ENCODE data around the gene CD109. TPM values are rescaled to one million over a fixed set of nuclear protein-coding genes. Genes with fewer than 3 reads are reported as not detected.

Gene CD109
- total and polyA plus RNA-seq, 12 donors = 0.47 to 6.2 (median 3.3) TPM

- DNase-seq = no peak
Observed at GRCh38 chr6:73656531-73657145, 39.4 kb upstream of the CD109 start.

DNA sequence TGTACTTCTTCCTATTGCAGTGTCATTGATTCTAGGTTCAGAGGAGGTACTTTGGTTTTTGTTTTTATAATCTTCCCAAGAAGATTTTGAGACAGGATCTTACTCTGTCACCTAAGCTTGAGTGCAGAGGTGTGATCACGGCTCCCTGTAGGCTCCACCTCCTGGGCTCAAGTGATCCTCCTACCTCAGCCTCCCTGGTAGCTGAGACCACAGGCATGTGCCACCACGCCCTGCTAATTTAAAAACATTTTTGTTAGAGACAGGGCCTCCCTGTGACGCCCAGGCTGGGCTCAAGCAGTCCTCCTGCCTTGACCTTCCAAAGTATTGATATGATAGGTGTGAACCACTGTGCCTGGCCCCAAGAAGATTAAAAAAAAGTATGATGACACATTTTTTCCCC lies 38.8 kb upstream of the CD109 start:
- intact Hi-C loops (cut with DNase I) = no loop called here
- Histone ChIP-seq H3K27ac (no peak overlapping the region), H3K36me3 (replicated peaks in 1 of 2) (no peaks in the 10 kb centered on the region), H3K27me3 (no peaks in the 10 kb centered on the region), H3K4me3 (no peak overlapping the region), H3K9me3 (replicated peaks in 1 of 3) (no peaks in the 10 kb centered on the region), H3K4me1 (replicated peaks in 1 of 2) (peaks cover 4 to 17% of the 10 kb centered on the region in 2 donors)
- DNase-seq = no peak
- TF ChIP-seq CTCF (IDR thresholded peaks at IDR 0.05) (no peak), POLR2A (IDR thresholded peaks at IDR 0.05) (no peak)
- WGBS, 4 donors = 75 to 88% (median 85%) methylated on average over 2 to 3 of the region's 3 CpGs

More at GRCh38 chr6:73656531-73657145, 39.4 kb upstream of the CD109 start:
- Histone ChIP-seq H3K36me3 (replicated peaks in 1 of 2) (no peaks in the 10 kb centered on the region), H3K4me3 (no peak overlapping the region), H3K4me1 (replicated peaks in 1 of 2) (peaks cover 4 to 20% of the 10 kb centered on the region in 2 donors), H3K9me3 (replicated peaks in 1 of 3) (no peaks in the 10 kb centered on the region), H3K27me3 (no peaks in the 10 kb centered on the region), H3K27ac (no peak overlapping the region)
- 84 to 96% (median 89%) methylated on average over 2 of the region's 2 CpGs for WGBS, 4 donors
- intact Hi-C loops (cut with DNase I) = no loop called here
- no peak for TF ChIP-seq POLR2A (IDR thresholded peaks at IDR 0.05)
- TF ChIP-seq CTCF (IDR thresholded peaks at IDR 0.05) = no peak

GRCh38 chr6:73664701-73665100 lies 31.3 kb upstream of the CD109 start:
- Histone ChIP-seq H3K27me3 (peaks cover 6% of the 10 kb centered on the region), H3K4me1 (replicated peaks in 1 of 2) (no peaks in the 10 kb centered on the region), H3K9me3 (replicated peaks in 1 of 3) (no peaks in the 10 kb centered on the region), H3K27ac (no peak overlapping the region), H3K4me3 (no peak overlapping the region), H3K36me3 (replicated peaks in 1 of 2) (no peaks in the 10 kb centered on the region)
- intact Hi-C loops (cut with DNase I) = no loop called here
- TF ChIP-seq CTCF (IDR thresholded peaks at IDR 0.05) (no peak), POLR2A (IDR thresholded peaks at IDR 0.05) (no peak)
- WGBS, 4 donors = 80 to 95% (median 86%) methylated on average over 2 of the region's 2 CpGs
- no peak for DNase-seq

DNA sequence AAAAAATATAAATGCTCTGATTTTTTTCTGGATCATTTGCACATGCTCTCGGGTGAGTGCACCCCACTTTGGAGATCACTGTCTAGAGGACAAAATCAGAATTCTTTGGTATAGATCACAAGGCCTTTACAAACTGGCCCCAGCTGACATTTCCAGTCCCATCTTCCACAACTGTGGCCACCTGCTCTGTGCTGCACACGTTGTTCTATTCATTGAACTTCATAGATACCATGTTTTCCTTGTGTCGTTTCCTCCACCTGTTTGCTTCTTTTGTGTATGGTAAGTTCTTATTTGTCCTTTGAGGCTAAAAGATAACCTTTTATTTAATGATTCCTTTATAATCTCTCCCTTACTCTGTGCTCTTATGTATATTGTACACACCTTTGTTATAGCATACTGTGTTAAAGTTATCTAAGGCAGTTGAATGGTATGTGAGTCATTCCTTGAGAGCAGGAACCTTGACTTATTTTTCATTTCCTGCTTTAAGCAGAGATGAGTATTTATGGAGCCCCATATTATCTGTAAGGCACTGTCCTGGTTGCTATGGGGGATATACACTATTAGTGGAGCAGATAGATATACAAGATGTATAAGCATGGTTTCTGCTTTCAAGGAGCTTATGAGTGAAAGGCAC lies 30.2 kb upstream of the CD109 start:
- DNase-seq = no peak
- Histone ChIP-seq H3K4me1 (replicated peaks in 1 of 2) (no peaks in the 10 kb centered on the region), H3K9me3 (replicated peaks in 1 of 3) (no peaks in the 10 kb centered on the region), H3K36me3 (replicated peaks in 1 of 2) (no peaks in the 10 kb centered on the region), H3K4me3 (no peak overlapping the region), H3K27me3 (peaks cover 7% of the 10 kb centered on the region), H3K27ac (no peak overlapping the region)
- no peak for TF ChIP-seq POLR2A (IDR thresholded peaks at IDR 0.05)
- no peak for TF ChIP-seq CTCF (IDR thresholded peaks at IDR 0.05)
- intact Hi-C loops (cut with DNase I) = no loop called here
- 59 to 68% (median 65%) methylated on average over 3 of the region's 3 CpGs for WGBS, 4 donors

Measured in adrenal gland (tissue), 12 donors.